HepG2 (cell line): ENCODE measurements around the gene RAD18. TPM values are rescaled to one million over a fixed set of nuclear protein-coding genes. Genes with fewer than 3 reads are reported as not detected.

ENCODE experiments used
- ATAC-seq: fragments of 200-7000 bp; cut with Tn5 transposase; 3 replicates; pipeline ENCODE4 v1.9.1; 2020; ENCODE audit warnings: mild to moderate bottlenecking, moderate library complexity
- BruUV-seq: library from RNA; stranded (reverse); fragments of 400-500 nt; replicated peaks from 2 replicates; lab custom pipeline; 2021; lab: Mats Ljungman, UMichigan
- CTCF ChIA-PET: fragments of 300-600 bp; formaldehyde crosslinking; extraction: SDS; loops from one replicate; lab custom pipeline; 2021; ENCODE audit warnings: low total read pairs, inconsistent platforms, low intra/inter-chr PET ratio; lab: Yijun Ruan, JAX
- POLR2A ChIA-PET: fragments of 350-600 bp; sonication (Branson Sonifier 250); formaldehyde crosslinking; loops from one replicate; lab custom pipeline; 2020; ENCODE audit warnings: antibody characterized with exemption, inconsistent platforms; lab: Yijun Ruan, JAX
- DNase-seq: peaks from one replicate; pipeline ENCODE4 v3.0.0-alpha.2; 2015; ENCODE audit warnings: low spot score
- FAIRE-seq: peaks from 3 replicates; lab custom pipeline; 2011; peaks lifted over from hg19 to GRCh38; lab: Jason Lieb, UNC
- H2AFZ ChIP-seq: one replicate; pipeline ENCODE4 v1.6.1; 2011; ENCODE audit warnings: low read length, inconsistent platforms
- H3K27ac ChIP-seq: fragments of 300-600 bp; 3 replicates; pipeline ENCODE4 v1.8.0; 2011; ENCODE audit warnings: mixed run types, mild to moderate bottlenecking, mixed read lengths, low read length, inconsistent platforms; ENCODE audit not compliant: insufficient read depth; ENCODE audit errors: extremely low read length
- H3K27me3 ChIP-seq, 2 experiments: fragments of 200-600 bp in 1 of 2; 2 replicates in 1 of 2; 3 replicates in 1 of 2; pipeline versions ENCODE4 v1.6.0 to v1.8.0; 2011; ENCODE audit warnings: low read length in 2 of 2, mild to moderate bottlenecking in 2 of 2, moderate library complexity in 2 of 2, inconsistent platforms in 1 of 2; ENCODE audit not compliant: insufficient read depth in 2 of 2, control insufficient read depth in 1 of 2
- H3K36me3 ChIP-seq, 2 experiments: fragments of 200-600 bp in 1 of 2; replicated peaks in 1 of 2; 2 replicates in 1 of 2; 3 replicates in 1 of 2; pipeline versions ENCODE4 v1.5.1 to v1.8.0; 2011; ENCODE audit warnings: low read length in 2 of 2, inconsistent platforms in 1 of 2; ENCODE audit not compliant: insufficient read depth in 2 of 2, control insufficient read depth in 1 of 2
- H3K4me1 ChIP-seq: 2 replicates; pipeline ENCODE4 v1.5.1; 2012; ENCODE audit warnings: low read length, inconsistent platforms; ENCODE audit not compliant: insufficient read depth
- H3K4me2 ChIP-seq: 2 replicates; pipeline ENCODE4 v1.6.0; 2011; ENCODE audit warnings: low read depth, low read length, inconsistent platforms
- H3K4me3 ChIP-seq, 3 experiments: fragments of 200-600 bp in 1 of 3; sonication (generic), shearing (Covaris generic) in 1 of 3; replicated peaks in 1 of 3; 2 replicates each; pipeline ENCODE4 v1.5.1; 2011 to 2016; ENCODE audit warnings: low read length in 3 of 3, inconsistent platforms in 2 of 3, low read depth in 2 of 3, mild to moderate bottlenecking in 2 of 3, control low read depth in 1 of 3, mixed read lengths in 1 of 3; ENCODE audit not compliant: insufficient read depth in 1 of 3
- H3K79me2 ChIP-seq: one replicate; pipeline ENCODE4 v1.6.1; 2011; ENCODE audit warnings: low read length, inconsistent platforms; ENCODE audit not compliant: insufficient read depth
- H3K9ac ChIP-seq: 2 replicates; pipeline ENCODE4 v1.6.0; 2011; ENCODE audit warnings: mild to moderate bottlenecking, low read depth, low read length, inconsistent platforms; ENCODE audit not compliant: insufficient read depth
- H3K9me3 ChIP-seq: 2 replicates; pipeline ENCODE4 v1.5.1; 2012; ENCODE audit warnings: mild to moderate bottlenecking, low read length
- H4K20me1 ChIP-seq: 2 replicates; pipeline ENCODE4 v1.6.0; 2011; ENCODE audit warnings: inconsistent platforms, mild to moderate bottlenecking, low read length, moderate library complexity; ENCODE audit not compliant: insufficient read depth
- ZSCAN21 ChIP-seq: sonication (generic); formaldehyde crosslinking; IDR thresholded peaks from 2 replicates; pipeline ENCODE4 v1.8.0; 2022; ENCODE audit warnings: mild to moderate bottlenecking, missing genetic modification reagents, moderate library complexity, borderline replicate concordance
- WGBS: methylation state at CpG from one replicate; pipeline ENCODE4 v1.1.6; 2017; ENCODE audit warnings: low lambda C conversion rate; 5-methylcytosine and 5-hydroxymethylcytosine counted together
- in situ Hi-C: cut with HindIII; loops from 2 replicates; pipeline ENCODE4 v1.10.0; 2017; ENCODE audit warnings: low pct_unique_long_range_greater_than_20kb; ENCODE audit not compliant: extremely low pct_ligation_motif_present
- intact Hi-C: fragments of 100-400 bp; cut with micrococcal nuclease; formaldehyde crosslinking; loops from one replicate; pipeline ENCODE4 v1.10.0; 2022; ENCODE audit not compliant: unreplicated experiment
- polyA plus RNA-seq, 8 experiments: library from polyadenylated mRNA; depleted of rRNA in 3 of 8; stranded (reverse) in 7 of 8; unstranded in 1 of 8; fragments of >200 nt; fragmentation: Illumina TruSeq in 4 of 8; extraction: Trizol in 4 of 8; gene quantifications; 2 replicates each; pipeline versions ENCODE4 v1.2.1 to v1.2.3, GENCODE V29; 2011 to 2016; ENCODE audit warnings: low read depth in 4 of 8, missing spikeins in 1 of 8, mixed read lengths in 1 of 8; ENCODE audit not compliant: insufficient read depth in 1 of 8
- total RNA-seq, 5 experiments: library from RNA; depleted of rRNA; stranded (reverse); fragments of >200 nt; fragmentation: Illumina TruSeq; extraction: Trizol; gene quantifications; 2 replicates each; pipeline ENCODE4 v1.2.3, GENCODE V29; 2016; ENCODE audit warnings: low read depth in 1 of 5
- TF ChIP-seq, protein P1 (sequence below): sonication (generic); formaldehyde crosslinking; IDR thresholded peaks from 2 replicates; pipeline ENCODE4 v1.4.0; 2020; ENCODE audit warnings: low read depth, mild to moderate bottlenecking, missing genetic modification reagents
- TF ChIP-seq, protein P2 (sequence below): IDR thresholded peaks from 2 replicates; pipeline ENCODE4 v1.6.1; 2012; ENCODE audit warnings: low read depth, low read length, improper control_type of control experiment
- TF ChIP-seq, protein P3 (sequence below): sonication (generic); formaldehyde crosslinking; conservative IDR thresholded peaks from 2 replicates; pipeline ENCODE4 v1.4.0; 2020; ENCODE audit warnings: missing genetic modification reagents

RAD18 gene
- total and polyA plus RNA-seq, 2 of the 13 experiments (the other 11 are each of a cell fraction or from before 2014, with no cell fraction given) = 5.9 to 20.7 TPM

DNA sequence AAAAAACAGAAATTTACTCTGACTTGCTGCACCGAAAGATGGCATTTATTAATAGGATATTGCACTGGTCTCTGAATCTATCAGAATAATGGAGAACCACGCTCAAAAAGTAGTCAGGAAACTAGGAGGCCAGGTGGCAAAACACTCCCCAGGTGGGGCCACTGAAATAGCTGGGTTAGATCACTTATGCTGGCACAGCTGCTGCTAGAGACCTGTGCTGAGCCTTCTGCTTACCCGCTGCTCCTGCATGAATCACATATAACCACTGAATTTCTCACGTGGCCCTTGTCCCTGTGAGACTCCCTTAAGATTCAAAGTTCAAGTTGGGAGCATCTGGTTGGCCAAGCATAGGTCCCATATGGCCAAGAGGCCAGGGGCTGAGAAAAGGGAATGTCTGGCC is 127.9 kb downstream of the RAD18 start:
- Histone ChIP-seq H3K36me3 (no peaks in the 10 kb centered on the region), H3K4me2 (no peak overlapping the region), H2AFZ (no peak overlapping the region), H3K79me2 (no peaks in the 10 kb centered on the region), H4K20me1 (no peaks in the 10 kb centered on the region), H3K9ac (no peak overlapping the region), H3K27ac (no peak overlapping the region), H3K9me3 (no peaks in the 10 kb centered on the region), H3K27me3 (no peaks in the 10 kb centered on the region), H3K4me3 (no peak overlapping the region), H3K4me1 (no peaks in the 10 kb centered on the region)
- intact Hi-C loops = no loop called here
- CTCF ChIA-PET = no interaction called here
- in situ Hi-C loops = no loop called here
- 89% methylated on average over 3 of the region's 4 CpGs for WGBS
- no peak for DNase-seq
- no TSS peak for BruUV-seq
- no peak for FAIRE-seq
- no peak for ATAC-seq
- TF ChIP-seq, protein P1, sequence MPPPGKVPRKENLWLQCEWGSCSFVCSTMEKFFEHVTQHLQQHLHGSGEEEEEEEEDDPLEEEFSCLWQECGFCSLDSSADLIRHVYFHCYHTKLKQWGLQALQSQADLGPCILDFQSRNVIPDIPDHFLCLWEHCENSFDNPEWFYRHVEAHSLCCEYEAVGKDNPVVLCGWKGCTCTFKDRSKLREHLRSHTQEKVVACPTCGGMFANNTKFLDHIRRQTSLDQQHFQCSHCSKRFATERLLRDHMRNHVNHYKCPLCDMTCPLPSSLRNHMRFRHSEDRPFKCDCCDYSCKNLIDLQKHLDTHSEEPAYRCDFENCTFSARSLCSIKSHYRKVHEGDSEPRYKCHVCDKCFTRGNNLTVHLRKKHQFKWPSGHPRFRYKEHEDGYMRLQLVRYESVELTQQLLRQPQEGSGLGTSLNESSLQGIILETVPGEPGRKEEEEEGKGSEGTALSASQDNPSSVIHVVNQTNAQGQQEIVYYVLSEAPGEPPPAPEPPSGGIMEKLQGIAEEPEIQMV (CRISPR knock-in tag) = no peak
- TF ChIP-seq, protein P2, sequence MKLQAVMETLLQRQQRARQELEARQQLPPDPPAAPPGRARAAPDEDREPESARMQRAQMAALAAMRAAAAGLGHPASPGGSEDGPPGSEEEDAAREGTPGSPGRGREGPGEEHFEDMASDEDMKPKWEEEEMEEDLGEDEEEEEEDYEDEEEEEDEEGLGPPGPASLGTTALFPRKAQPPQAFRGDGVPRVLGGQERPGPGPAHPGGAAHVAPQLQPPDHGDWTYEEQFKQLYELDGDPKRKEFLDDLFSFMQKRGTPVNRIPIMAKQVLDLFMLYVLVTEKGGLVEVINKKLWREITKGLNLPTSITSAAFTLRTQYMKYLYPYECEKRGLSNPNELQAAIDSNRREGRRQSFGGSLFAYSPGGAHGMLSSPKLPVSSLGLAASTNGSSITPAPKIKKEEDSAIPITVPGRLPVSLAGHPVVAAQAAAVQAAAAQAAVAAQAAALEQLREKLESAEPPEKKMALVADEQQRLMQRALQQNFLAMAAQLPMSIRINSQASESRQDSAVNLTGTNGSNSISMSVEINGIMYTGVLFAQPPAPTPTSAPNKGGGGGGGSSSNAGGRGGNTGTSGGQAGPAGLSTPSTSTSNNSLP = no peak
- TF ChIP-seq, protein P3, sequence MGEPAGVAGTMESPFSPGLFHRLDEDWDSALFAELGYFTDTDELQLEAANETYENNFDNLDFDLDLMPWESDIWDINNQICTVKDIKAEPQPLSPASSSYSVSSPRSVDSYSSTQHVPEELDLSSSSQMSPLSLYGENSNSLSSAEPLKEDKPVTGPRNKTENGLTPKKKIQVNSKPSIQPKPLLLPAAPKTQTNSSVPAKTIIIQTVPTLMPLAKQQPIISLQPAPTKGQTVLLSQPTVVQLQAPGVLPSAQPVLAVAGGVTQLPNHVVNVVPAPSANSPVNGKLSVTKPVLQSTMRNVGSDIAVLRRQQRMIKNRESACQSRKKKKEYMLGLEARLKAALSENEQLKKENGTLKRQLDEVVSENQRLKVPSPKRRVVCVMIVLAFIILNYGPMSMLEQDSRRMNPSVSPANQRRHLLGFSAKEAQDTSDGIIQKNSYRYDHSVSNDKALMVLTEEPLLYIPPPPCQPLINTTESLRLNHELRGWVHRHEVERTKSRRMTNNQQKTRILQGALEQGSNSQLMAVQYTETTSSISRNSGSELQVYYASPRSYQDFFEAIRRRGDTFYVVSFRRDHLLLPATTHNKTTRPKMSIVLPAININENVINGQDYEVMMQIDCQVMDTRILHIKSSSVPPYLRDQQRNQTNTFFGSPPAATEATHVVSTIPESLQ (CRISPR knock-in tag) = no peak
- TF ChIP-seq ZSCAN21 (CRISPR knock-in tag) = no peak
- POLR2A ChIA-PET = no interaction called here
